Esophagus muscularis mucosa (tissue), 3 donors: ENCODE measurements around the gene VPS52.

Experiments used
- EP300 ChIP-seq: sonication (generic); formaldehyde crosslinking; IDR thresholded peaks from one replicate; pipeline ENCODE4 v1.6.1; 2017; ENCODE audit warnings: antibody characterized with exemption
- POLR2A ChIP-seq: fragments of 450-650 bp; IDR thresholded peaks from one replicate; pipeline ENCODE4 v1.6.1; 2017; ENCODE audit warnings: antibody characterized with exemption, moderate library complexity, mild to moderate bottlenecking, low read depth
- POLR2AphosphoS5 ChIP-seq, 2 donors: sonication (generic); formaldehyde crosslinking; IDR thresholded peaks; one replicate each; pipeline ENCODE4 v1.6.1; 2017; ENCODE audit warnings: antibody characterized with exemption in 2 of 2

GRCh38 chr6:33204415-33205190 is 67.1 kb downstream of the VPS52 start, which contains the start of gene HSD17B8:
- peak; percentile 68 to 73 for TF ChIP-seq POLR2AphosphoS5 (IDR thresholded peaks at IDR 0.05)
- no peak for TF ChIP-seq POLR2A
- TF ChIP-seq EP300: no peak
